ENCODE results near the gene EEF2K. TPM values are rescaled to one million over a fixed set of nuclear protein-coding genes. Genes with fewer than 3 reads are reported as not detected.

Gene EEF2K
- total RNA-seq, 1 experiment from 2014 or later, result 17.5 TPM

DNA sequence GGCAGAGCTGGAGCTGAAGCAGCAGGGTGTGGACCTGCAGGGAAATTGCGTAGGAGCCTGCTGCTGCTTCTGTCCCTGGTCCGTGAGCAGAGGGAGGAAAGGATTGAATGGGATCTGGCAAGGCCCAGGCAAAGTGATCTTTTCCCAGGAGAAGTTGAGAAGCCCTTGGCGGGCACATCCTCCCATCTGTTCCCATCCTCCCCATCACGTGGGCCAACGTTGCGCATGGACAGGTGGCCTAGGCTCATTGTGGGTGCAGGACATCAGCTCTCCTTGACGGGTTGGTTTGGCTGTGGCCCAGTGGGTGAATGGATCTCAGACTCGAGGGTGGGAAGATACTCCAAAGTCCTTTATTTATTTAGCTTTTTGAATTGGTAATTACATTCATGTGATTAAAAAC, 61.7 kb downstream of the EEF2K start:
- Histone ChIP-seq H3K36me3 (ENCODE audit: control insufficient read depth, insufficient read depth, low read length) (no peaks in the 10 kb centered on the region), H3K4me1 (no peaks in the 10 kb centered on the region), H3K4me3 (ENCODE audit: low read depth, low read length) (no peak overlapping the region), H3K9me3 (no peaks in the 10 kb centered on the region), H3K27me3 (replicated peaks; ENCODE audit: control insufficient read depth, insufficient read depth, low read length) (no peaks in the 10 kb centered on the region)
- H3K27me3 Mint-ChIP-seq (ENCODE audit: insufficient read depth, unreplicated experiment), result no peaks in the 10 kb centered on the region
- no peaks in the 10 kb centered on the region for H3K4me1 Mint-ChIP-seq (ENCODE audit: low read depth, unreplicated experiment)
- TF ChIP-seq, protein P1, sequence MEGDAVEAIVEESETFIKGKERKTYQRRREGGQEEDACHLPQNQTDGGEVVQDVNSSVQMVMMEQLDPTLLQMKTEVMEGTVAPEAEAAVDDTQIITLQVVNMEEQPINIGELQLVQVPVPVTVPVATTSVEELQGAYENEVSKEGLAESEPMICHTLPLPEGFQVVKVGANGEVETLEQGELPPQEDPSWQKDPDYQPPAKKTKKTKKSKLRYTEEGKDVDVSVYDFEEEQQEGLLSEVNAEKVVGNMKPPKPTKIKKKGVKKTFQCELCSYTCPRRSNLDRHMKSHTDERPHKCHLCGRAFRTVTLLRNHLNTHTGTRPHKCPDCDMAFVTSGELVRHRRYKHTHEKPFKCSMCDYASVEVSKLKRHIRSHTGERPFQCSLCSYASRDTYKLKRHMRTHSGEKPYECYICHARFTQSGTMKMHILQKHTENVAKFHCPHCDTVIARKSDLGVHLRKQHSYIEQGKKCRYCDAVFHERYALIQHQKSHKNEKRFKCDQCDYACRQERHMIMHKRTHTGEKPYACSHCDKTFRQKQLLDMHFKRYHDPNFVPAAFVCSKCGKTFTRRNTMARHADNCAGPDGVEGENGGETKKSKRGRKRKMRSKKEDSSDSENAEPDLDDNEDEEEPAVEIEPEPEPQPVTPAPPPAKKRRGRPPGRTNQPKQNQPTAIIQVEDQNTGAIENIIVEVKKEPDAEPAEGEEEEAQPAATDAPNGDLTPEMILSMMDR (IDR thresholded peaks at IDR 0.05; ENCODE audit: insufficient read depth in 1 of 2, low read depth in 1 of 2, low read length in 1 of 2, severe bottlenecking in 1 of 2, unreplicated experiment in 1 of 2), result no peak
- ChIA-PET CTCF (no interaction called here), POLR2A (no interaction called here)
- no peak overlapping the region for H3K27ac Mint-ChIP-seq (ENCODE audit: unreplicated experiment)
- no TSS peak for BruUV-seq (replicated peaks)
- intact Hi-C loops (cut with micrococcal nuclease; ENCODE audit: unreplicated experiment), result no loop called here
- H3K36me3 Mint-ChIP-seq (ENCODE audit: insufficient read depth, unreplicated experiment), result peaks cover 20% of the 10 kb centered on the region
- H3K9me3 Mint-ChIP-seq (ENCODE audit: unreplicated experiment), result no peaks in the 10 kb centered on the region
- no peak for DNase-seq
- no peak overlapping the region for H3K4me3 Mint-ChIP-seq (ENCODE audit: unreplicated experiment)

DNA sequence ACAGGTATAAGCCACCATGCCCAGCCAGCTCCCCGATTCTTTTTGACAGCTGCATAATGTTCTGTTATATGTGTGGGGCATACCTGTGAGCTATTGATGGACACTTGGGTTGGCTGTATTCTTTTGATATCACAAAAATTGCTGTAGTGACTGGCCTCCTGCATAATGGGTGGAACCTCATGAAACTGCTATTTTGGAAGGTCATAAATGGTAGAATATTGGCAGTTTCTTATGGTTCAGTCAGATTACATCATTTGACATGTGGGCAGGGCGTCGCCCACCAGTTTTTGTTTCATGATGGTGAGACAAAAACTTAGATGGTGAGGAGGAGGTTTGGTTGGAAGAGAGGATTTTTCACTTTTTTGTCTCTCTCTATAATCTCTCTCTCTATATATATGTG, 64.4 kb downstream of the EEF2K start:
- BruUV-seq (replicated peaks), result no TSS peak
- Mint-ChIP-seq H3K27me3 (ENCODE audit: insufficient read depth, unreplicated experiment) (no peaks in the 10 kb centered on the region), H3K4me3 (ENCODE audit: unreplicated experiment) (no peak overlapping the region), H3K27ac (ENCODE audit: unreplicated experiment) (no peak overlapping the region), H3K36me3 (ENCODE audit: insufficient read depth, unreplicated experiment) (peaks cover 14% of the 10 kb centered on the region), H3K9me3 (ENCODE audit: unreplicated experiment) (no peaks in the 10 kb centered on the region), H3K4me1 (ENCODE audit: low read depth, unreplicated experiment) (no peaks in the 10 kb centered on the region)
- Histone ChIP-seq H3K4me3 (ENCODE audit: low read depth, low read length) (no peak overlapping the region), H3K9me3 (no peaks in the 10 kb centered on the region), H3K27me3 (replicated peaks; ENCODE audit: control insufficient read depth, insufficient read depth, low read length) (no peaks in the 10 kb centered on the region), H3K36me3 (ENCODE audit: control insufficient read depth, insufficient read depth, low read length) (no peaks in the 10 kb centered on the region), H3K4me1 (no peaks in the 10 kb centered on the region)
- ChIA-PET POLR2A (no interaction called here), CTCF (no interaction called here)
- TF ChIP-seq, protein P1 (IDR thresholded peaks at IDR 0.05; ENCODE audit: insufficient read depth in 1 of 2, low read depth in 1 of 2, low read length in 1 of 2, severe bottlenecking in 1 of 2, unreplicated experiment in 1 of 2), result no peak
- DNase-seq, result no peak
- intact Hi-C loops (cut with micrococcal nuclease; ENCODE audit: unreplicated experiment), result no loop called here

DNA sequence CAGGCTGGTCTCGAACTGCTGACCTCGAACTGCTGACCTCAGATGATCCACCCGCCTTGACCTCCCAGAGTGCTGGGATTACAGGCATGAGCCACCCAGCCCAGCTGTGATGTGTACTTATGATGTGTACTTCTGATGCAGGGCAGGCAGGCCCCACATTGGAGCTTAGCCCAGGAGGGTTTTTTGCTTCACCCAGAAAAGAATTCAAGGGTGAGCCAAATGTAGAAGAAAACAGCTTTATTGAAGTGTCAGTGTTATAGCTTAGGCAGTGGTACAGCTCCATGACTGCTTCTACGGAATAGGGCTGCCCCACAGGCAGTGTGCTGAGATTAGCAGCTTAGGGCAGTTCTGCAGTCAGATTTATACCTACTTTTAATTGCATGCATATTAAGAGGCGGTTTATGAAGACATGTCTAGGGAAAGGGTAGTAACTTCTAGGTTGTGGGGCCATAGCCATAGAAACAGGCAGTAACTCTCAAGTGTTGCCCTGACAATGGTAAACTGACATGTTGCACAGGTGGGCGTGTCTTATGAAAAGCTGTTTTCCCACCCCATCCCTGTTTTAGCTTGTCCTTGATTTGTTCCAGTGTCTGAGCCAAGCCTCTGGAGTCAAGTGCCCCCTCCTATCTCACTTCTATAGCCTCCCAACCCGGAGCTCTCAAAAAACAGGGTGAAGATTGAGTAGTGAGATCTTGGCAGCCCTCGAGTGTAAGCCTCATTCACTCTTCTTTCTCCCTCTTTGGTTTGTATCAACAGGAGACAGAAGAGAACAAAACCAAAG, 67.0 kb downstream of the EEF2K start:
- no peaks in the 10 kb centered on the region for H3K4me1 Mint-ChIP-seq (ENCODE audit: low read depth, unreplicated experiment)
- Histone ChIP-seq H3K36me3 (ENCODE audit: control insufficient read depth, insufficient read depth, low read length) (no peaks in the 10 kb centered on the region; the same call in 1 of the 2 replicates), H3K4me1 (no peaks in the 10 kb centered on the region), H3K4me3 (ENCODE audit: low read depth, low read length) (no peak overlapping the region), H3K27me3 (replicated peaks; ENCODE audit: control insufficient read depth, insufficient read depth, low read length) (no peaks in the 10 kb centered on the region), H3K9me3 (no peaks in the 10 kb centered on the region)
- intact Hi-C loops (cut with micrococcal nuclease; ENCODE audit: unreplicated experiment), result no loop called here
- no peak overlapping the region for H3K4me3 Mint-ChIP-seq (ENCODE audit: unreplicated experiment)
- TF ChIP-seq, protein P1 (IDR thresholded peaks at IDR 0.05; ENCODE audit: insufficient read depth in 1 of 2, low read depth in 1 of 2, low read length in 1 of 2, severe bottlenecking in 1 of 2, unreplicated experiment in 1 of 2), result no peak
- POLR2A ChIA-PET, result no interaction called here
- H3K27ac Mint-ChIP-seq (ENCODE audit: unreplicated experiment), result no peak overlapping the region
- H3K27me3 Mint-ChIP-seq (ENCODE audit: insufficient read depth, unreplicated experiment), result no peaks in the 10 kb centered on the region
- no peaks in the 10 kb centered on the region for H3K9me3 Mint-ChIP-seq (ENCODE audit: unreplicated experiment)
- CTCF ChIA-PET, result no interaction called here
- peaks cover 14% of the 10 kb centered on the region for H3K36me3 Mint-ChIP-seq (ENCODE audit: insufficient read depth, unreplicated experiment)
- no peak for DNase-seq
- BruUV-seq (replicated peaks), result no TSS peak

Data from Caco-2 (cell line).